Raji (cell line): ENCODE results near the gene ELOA.

Source experiments
- POLR2A ChIP-seq: IDR thresholded peaks from 2 replicates; pipeline ENCODE4 v1.6.1; 2011; ENCODE audit warnings: low read depth, low read length, control low read depth; ENCODE audit not compliant: insufficient read depth

ELOA gene

DNA sequence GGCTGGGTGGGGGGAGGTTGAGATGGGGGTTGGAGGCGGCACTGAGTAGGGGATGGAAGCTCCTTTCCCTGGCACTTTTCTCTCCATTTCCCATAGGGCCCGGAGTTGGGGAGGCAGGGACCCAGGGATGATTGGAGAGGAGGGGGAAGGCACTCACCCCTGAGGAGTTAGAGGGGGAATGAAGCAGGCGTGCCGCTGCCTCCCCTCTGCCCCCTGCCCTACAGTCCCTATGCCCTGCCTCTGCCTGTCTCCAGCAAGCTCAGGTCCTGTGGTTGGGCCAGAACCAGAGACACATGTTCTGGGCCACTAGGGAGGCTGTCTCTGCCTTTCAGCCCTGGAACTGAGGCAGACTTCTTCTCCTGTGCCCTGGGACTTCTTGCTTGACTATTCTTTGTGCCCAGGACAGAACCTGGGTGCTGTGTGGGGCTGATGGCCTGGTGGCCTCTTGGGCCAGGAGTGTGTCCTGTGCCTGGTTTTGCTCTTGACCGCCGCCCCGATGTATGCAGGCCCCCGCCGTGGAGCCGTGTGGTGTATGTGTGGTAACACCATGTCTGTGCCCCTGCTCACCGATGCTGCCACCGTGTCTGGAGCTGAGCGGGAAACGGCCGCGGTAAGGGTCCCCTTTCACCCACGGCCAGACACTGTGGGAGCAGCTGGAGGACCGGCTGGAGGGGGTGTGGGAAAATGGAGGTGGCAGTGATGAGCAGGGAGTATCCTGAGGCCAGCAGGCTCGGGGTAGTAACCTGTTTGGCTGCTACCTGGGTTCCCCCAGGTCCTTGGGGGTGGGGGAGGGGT, 49.1 kb downstream of the ELOA start:
- TF ChIP-seq POLR2A = no peak

- no peak for TF ChIP-seq POLR2A
These were observed 49.9 kb downstream of the ELOA start for GRCh38 chr1:23793018-23793781.

DNA sequence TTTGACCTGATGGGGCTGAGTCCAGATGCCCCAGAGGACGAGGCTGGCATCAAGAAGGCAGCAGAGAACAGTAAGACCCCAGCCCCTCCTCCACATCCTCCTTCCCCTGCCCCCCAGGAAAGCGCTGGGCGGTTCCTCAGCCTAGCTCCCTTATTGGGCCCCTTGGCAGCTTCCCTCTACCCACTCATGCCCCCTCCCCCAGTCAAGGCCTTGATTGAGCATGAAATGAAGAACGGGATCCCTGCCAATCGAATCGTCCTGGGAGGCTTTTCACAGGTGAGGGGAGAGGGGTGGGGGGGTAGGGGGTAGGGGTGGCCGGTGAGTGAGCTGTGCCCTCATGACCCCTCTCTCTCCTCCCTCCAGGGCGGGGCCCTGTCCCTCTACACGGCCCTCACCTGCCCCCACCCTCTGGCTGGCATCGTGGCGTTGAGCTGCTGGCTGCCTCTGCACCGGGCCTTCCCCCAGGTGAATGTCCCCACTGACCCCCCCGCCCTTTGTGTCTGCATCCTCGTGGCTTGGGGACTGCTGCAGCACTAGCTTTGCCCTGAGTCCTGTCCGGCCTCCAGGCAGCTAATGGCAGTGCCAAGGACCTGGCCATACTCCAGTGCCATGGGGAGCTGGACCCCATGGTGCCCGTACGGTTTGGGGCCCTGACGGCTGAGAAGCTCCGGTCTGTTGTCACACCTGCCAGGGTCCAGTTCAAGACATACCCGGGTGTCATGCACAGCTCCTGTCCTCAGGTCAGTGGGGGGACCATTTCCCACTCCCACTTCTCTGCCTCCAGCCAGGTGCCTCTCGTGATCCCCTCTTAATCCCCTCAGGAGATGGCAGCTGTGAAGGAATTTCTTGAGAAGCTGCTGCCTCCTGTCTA, 50.8 kb downstream of the ELOA start:
- TF ChIP-seq POLR2A = no peak

DNA sequence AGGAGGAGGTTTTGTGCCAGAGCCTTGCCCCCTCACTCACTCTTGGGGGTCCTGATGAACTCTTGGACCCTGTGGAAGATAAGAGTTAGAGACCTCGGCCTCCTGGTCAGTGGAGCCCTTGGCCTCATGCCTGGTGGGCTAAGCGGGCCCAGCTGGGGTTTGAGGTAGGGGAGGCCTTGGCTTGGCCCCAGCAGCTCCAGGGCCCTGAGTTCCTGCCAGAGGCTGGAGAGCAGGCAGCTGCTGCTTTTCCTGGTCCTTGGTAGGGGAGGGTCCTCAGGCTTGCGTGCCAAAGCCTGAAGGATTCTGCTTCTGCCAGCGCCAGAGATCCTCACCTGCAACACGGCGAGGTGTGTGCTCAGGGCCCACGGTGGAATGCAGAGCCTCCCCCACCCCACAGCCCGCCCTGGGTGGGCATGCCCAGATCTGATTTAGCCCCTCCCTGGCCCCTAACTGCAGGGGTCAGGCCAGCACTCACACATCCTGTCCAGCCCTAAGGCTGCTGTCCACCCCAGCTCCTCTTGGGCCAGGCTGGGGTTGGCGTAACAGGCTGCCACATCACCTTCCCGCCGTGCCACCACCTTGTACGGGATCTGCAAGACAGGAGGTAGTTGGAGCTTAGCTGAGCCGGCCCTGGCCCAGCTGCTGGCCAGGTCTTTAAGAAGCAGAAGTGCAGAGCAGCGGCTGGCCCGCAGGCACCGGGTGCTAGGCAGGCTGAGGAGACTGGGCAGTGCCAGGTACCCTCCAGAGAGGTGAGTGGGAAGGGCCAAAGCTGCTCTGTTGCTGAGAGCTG, 52.6 kb downstream of the ELOA start:
- no peak for TF ChIP-seq POLR2A

DNA sequence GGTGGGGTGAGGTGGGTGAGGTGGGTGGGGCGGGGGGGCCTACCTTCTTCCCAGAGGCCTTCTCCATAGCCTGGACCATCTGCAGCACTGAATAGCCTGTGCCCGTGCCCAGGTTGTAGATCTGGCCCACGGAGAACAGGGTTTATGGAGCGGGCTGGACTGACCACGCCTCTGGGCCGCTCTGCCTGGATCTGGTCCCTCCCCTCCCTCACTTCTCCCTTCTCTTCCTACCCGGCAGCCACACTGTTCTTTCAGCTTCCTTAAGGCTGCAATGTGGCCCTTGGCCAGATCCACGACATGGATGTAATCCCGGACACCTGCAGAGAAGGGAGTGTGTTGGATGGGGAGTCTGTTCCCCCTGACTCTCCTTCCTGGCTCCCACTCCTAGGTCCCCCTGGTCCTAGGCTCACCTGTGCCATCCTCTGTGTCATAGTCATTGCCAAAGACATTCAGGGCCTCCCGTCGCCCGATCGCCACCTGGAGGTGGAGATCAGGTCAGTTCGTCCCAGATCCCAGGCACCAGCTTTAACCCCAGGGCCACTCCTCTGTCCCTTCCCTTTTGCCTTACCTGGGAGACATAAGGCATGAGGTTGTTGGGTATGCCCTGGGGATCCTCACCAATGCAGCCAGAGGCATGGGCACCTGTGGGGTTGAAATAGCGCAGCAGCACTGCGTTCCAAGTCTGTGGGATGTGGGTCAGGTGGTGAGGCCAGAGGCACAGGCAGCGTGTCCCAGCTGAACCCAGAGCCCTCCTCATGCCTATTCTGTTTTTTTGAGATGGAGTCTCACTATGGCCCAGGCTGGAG, 53.4 kb downstream of the ELOA start:
- TF ChIP-seq POLR2A = no peak

DNA sequence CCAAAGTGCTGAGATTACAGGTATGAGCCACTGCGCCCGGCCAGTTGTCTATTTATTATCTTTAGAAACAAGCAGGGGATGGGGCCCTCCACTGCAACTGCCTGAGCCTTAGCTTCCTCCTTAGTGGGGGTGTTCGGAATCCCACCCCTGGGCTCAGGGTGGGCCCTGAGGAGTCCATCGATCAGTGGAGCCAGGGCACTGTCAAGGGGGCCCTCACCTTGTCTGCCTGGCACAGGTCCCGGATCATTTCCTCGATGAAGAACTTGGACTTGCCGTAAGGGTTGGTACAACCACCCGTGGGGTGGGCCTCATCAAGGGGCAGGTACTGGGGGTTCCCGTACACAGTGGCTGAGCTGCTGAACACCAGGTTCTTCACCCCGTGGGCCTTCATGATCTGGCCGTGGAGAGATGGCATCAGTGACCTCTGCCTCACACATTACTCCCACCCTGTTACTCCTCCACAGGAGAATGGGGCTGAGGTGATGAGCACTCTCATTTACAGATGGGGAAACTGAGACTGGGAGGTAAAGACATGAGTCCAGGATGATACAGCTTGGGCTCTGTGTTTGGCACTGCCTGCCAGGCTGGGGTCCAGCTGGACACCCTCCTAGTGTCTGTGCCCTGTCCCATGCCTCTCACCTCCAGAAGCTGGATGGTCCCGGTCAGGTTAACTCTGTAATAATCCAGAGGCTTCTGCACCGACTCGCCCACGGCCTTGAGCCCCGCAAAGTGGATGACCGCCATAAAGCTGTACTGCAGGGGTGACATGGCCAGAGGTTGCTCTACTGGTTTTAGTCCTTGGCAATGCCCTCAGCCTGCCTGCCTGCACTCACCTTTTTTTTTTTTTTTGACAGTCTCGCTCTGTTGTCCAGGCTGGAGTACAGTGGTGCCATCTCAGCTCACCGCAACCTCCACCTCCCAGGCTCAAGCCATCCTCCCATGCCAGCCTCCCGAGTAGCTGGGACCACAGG, 54.5 kb downstream of the ELOA start:
- TF ChIP-seq POLR2A = 0 out of 2 replicates have a peak, but pooled peaks have one; percentile 20

GRCh38 chr1:23798662-23799142, 55.4 kb downstream of the ELOA start:
- no peak for TF ChIP-seq POLR2A

DNA sequence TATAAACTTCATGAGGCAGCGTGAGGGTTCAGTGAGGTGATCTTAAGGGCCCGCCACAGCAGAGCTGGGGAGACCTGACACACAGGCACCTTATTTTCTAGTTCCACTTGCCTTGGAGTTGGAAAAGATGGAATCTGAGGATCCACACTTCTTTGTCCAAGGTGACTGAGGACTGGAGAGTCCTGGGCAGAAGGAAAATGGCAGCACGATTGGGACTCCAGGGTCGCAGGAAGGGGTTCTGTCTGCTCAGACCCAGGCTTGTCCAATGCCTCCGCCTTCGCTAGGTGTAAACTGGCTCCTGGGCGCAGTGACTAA, 55.9 kb downstream of the ELOA start:
- no peak for TF ChIP-seq POLR2A

DNA sequence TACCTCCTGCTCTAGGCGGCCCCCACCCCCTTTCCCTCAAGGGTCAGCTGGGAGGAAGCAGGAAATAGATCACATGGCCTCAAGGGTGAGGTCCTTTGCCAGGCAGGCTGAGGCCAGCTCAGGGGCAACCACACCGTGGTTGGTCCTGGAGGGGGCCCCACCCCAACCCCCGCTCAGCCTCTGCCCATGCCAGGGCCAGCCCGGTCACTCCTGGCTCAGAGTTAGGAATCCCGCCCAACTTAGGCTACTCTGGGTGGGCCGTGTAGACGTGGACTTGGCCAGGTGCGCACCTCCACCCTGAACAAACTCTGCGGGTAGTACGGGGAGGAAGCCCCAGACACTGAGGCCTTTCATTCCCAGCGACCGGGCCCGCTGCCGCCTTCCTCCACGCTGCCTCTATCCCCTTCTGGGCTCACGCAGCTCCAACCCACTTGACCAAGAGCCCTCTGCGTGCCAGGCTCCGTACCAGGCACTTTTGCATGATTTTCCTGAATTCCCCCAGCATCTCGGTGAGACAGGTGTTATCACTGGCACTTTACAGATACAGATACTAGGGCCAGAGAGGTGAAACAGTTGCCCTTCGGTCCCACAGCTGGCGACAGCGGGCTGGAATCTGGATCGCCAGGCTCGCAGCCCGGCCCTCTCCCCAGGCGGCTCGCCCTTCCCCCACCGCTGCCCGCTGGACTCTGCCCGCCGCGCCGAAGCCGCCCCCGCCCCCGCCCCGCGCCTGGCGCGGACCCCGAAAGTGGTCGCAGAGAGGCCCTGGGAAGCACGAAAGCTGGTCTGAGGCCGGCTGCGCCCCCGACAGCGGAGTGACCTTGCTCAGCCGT, 56.5 kb downstream of the ELOA start:
- peak; percentile 21; the same call in 1 of the 2 replicates for TF ChIP-seq POLR2A

GRCh38 chr1:23800400-23801337, 57.4 kb downstream of the ELOA start, which contains the start of gene GALE:
Gene GALE (minus strand): TSS chr1:23800754. CDS start chr1:23799007, 1,747 bp downstream.
- peak; percentile 91 for TF ChIP-seq POLR2A

DNA sequence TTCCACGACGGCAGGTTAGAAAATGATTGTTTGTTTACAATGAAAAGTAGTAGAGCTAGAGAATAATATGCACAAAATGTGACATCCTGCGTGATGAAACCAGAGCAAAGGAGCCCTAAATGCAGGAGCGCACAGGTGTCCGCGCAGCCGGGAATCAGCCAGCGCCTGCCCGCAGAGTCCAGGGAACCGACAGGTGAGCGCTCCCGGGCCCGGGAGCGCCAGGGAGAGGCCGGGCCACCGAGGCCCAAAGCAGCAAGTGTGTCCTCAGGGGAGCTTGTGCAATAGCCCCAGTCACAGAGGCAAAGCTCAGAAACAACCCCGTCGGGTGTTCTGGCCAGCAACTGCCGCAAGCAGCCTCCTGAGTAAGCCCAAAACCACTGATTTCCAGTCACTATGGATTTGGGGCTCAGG, 58.1 kb downstream of the ELOA start:
- no peak for TF ChIP-seq POLR2A
